Smooth muscle cell (in vitro differentiated cells): ENCODE results near the gene CCDC175. TPM values are rescaled to one million over a fixed set of nuclear protein-coding genes. Genes with fewer than 3 reads are reported as not detected.
A peak's percentile ranks its signal among the peaks of the same experiment; 100 is the strongest.

Experiments
- DNase-seq: peaks from one replicate; lab custom pipeline; 2025; ENCODE audit not compliant: unreplicated experiment; lab: John Stamatoyannopoulos, UW
- H2AFZ ChIP-seq: fragments of 200-600 bp; sonication (generic); 2 replicates; pipeline ENCODE4 v1.6.0; 2016; ENCODE audit warnings: antibody characterized with exemption, low read depth, mild to moderate bottlenecking
- H3F3A ChIP-seq: fragments of 200-600 bp; sonication (generic); 2 replicates; pipeline ENCODE4 v1.6.0; 2017; ENCODE audit warnings: antibody characterized with exemption, low read depth
- H3K27ac ChIP-seq: fragments of 200-600 bp; sonication (generic); 2 replicates; pipeline ENCODE4 v1.5.1; 2016; ENCODE audit warnings: low read depth, mild to moderate bottlenecking
- H3K27me3 ChIP-seq: fragments of 200-600 bp; sonication (generic); 2 replicates; pipeline ENCODE4 v1.6.1; 2016; ENCODE audit warnings: low read depth, mild to moderate bottlenecking
- H3K36me3 ChIP-seq: fragments of 200-600 bp; sonication (generic); 2 replicates; pipeline ENCODE4 v1.5.1; 2016; ENCODE audit warnings: low read depth
- H3K4me1 ChIP-seq: fragments of 200-600 bp; sonication (generic); 2 replicates; pipeline ENCODE4 v1.5.1; 2016; ENCODE audit warnings: low read depth
- H3K4me2 ChIP-seq: fragments of 200-600 bp; sonication (generic); 2 replicates; pipeline ENCODE4 v1.6.0; 2016; ENCODE audit warnings: mild to moderate bottlenecking
- H3K4me3 ChIP-seq: fragments of 200-600 bp; sonication (generic); 2 replicates; pipeline ENCODE4 v1.5.1; 2016; ENCODE audit warnings: mild to moderate bottlenecking
- H3K79me2 ChIP-seq: fragments of 200-600 bp; sonication (generic); 2 replicates; pipeline ENCODE4 v1.6.0; 2016; ENCODE audit warnings: low read depth, mild to moderate bottlenecking
- H3K9ac ChIP-seq: fragments of 200-600 bp; sonication (generic); 2 replicates; pipeline ENCODE4 v1.6.0; 2016; ENCODE audit warnings: low read depth
- H3K9me3 ChIP-seq: fragments of 200-600 bp; sonication (generic); replicated peaks from 2 replicates; pipeline ENCODE4 v1.5.1; 2016; ENCODE audit warnings: low read depth
- H4K20me1 ChIP-seq: fragments of 200-600 bp; sonication (generic); 2 replicates; pipeline ENCODE4 v1.6.0; 2016; ENCODE audit warnings: low read depth
- WGBS: methylation state at CpG from one replicate; pipeline ENCODE4 v1.1.7; 2016; ENCODE audit warnings: low lambda C conversion rate; 5-methylcytosine and 5-hydroxymethylcytosine counted together
- polyA plus RNA-seq: library from polyadenylated mRNA; unstranded; fragments of >200 nt; fragmentation: Nextera tagmentation; extraction: Ambion mirVana; gene quantifications from 2 replicates; pipeline ENCODE4 v1.2.1, GENCODE V29; 2016
- total RNA-seq: library from RNA; depleted of rRNA; stranded (reverse); fragments of >200 nt; gene quantifications from 2 replicates; pipeline ENCODE4 v1.2.3, GENCODE V29; 2014
- TF ChIP-seq, protein P1 (sequence below): fragments of 200-600 bp; sonication (generic); IDR thresholded peaks from 2 replicates; pipeline ENCODE4 v1.5.1; 2017; ENCODE audit warnings: borderline replicate concordance, mild to moderate bottlenecking, antibody characterized with exemption; ENCODE audit not compliant: insufficient read depth, poor library complexity, severe bottlenecking

Gene CCDC175
- total and polyA plus RNA-seq, 2 experiments from 2014 or later: not detected

DNA sequence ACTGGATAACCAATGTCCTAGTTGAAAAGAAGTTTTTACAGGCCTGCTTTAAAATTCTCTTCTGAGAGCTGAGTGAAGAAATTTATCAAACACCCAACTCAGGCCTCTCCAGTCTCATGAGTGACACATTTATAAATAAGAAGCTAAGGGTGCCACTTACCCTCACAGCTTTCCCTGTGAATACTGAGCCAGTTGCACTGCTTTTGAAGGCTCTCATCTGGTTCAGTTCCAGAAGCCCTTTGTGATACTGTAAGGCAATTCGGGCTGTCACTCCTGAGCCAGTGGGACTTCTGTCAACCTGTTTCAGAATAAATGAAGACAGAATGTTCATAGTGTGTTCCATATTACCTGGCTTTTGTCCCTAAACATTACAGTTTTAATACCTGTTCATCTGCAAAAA is 100.9 kb downstream of the CCDC175 start:
- no peak overlapping the region for H3K9ac ChIP-seq
- WGBS: 100% methylated on average over 1 of the region's 1 CpG
- peaks cover 12% of the 10 kb centered on the region for H3K79me2 ChIP-seq

DNA sequence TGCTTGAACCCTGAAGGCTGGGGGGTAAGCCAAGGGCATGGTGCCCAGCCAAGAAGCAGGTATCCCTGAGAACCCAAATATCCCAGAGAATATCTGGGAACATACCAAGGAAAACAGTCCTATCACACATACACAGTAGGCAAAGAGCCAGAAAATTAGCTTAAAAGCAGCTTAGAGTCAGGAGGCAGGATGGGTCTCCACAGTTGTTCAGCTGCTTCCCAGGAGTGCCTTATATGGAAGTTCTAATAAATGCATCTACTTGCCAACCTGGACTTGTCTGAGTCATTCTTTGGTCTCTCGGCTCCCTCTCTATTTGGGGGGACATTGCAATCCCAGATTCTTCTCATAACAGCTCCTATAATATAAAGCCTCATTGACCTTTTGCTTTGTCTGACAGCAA is 102.4 kb downstream of the CCDC175 start:
- no peak overlapping the region for H3K4me2 ChIP-seq

More for the DNA sequence above, 100.9 kb downstream of the CCDC175 start:
- Histone ChIP-seq H4K20me1 (peaks cover 23% of the 10 kb centered on the region), H3K27me3 (no peaks in the 10 kb centered on the region), H2AFZ (no peak overlapping the region), H3K4me3 (no peak overlapping the region), H3K27ac (no peak overlapping the region), H3F3A (peaks cover 3% of the 10 kb centered on the region), H3K9me3 (no peaks in the 10 kb centered on the region), H3K4me2 (no peak overlapping the region), H3K36me3 (peaks cover 7% of the 10 kb centered on the region), H3K4me1 (no peaks in the 10 kb centered on the region)
- DNase-seq: no peak
- TF ChIP-seq, protein P1, sequence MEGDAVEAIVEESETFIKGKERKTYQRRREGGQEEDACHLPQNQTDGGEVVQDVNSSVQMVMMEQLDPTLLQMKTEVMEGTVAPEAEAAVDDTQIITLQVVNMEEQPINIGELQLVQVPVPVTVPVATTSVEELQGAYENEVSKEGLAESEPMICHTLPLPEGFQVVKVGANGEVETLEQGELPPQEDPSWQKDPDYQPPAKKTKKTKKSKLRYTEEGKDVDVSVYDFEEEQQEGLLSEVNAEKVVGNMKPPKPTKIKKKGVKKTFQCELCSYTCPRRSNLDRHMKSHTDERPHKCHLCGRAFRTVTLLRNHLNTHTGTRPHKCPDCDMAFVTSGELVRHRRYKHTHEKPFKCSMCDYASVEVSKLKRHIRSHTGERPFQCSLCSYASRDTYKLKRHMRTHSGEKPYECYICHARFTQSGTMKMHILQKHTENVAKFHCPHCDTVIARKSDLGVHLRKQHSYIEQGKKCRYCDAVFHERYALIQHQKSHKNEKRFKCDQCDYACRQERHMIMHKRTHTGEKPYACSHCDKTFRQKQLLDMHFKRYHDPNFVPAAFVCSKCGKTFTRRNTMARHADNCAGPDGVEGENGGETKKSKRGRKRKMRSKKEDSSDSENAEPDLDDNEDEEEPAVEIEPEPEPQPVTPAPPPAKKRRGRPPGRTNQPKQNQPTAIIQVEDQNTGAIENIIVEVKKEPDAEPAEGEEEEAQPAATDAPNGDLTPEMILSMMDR: no peak

DNA sequence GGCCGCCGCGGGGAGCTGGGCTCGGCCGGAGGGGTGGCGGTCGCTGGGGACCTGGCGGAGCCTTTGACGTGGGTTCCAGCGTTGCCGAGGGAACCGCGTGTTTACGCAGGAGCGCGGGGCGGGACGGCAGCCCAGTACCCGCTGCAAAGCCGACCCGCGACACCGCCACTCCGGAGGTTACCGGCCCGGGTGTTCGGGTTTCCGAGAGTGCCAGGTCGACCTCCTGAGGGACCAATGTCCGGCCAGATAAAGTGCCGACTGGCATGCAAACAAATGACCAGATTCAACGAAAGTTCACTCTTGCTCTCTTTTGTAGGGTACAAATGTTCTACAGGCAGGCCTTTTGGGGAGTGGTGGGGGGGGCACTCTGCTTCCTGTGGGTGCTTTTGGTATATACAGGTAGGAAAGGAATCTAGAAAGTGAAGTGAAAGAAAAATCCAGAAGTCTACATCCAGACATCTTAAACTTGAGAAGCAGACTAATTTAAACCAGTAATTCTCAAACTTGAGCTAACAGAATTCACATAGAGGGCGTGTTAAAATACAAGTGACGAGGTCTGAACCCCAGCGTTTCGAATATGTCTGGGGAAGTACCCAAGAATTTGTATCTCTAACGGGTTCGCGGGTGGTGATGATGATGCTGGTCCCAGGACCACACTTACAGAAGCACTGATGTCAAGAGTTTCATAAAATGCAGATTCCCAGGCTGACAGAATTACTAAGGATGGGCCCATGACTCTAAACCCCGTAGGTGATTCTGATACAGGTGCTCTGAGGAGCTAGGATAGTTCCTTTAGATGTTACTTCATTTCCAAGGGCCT is 111.1 kb downstream of the CCDC175 start, which contains the start of gene GPR135:
GPR135 (minus strand) TSS at position 65 of the 820 bp plus-strand sequence. CDS start 154 bp downstream, outside the sequence.
- H3K36me3 ChIP-seq: no peaks in the 10 kb centered on the region
- WGBS: 27% methylated on average over 35 of the region's 40 CpGs
- no peaks in the 10 kb centered on the region for H3K9me3 ChIP-seq
- peaks cover 11% of the 10 kb centered on the region for H3F3A ChIP-seq
- no peaks in the 10 kb centered on the region for H3K79me2 ChIP-seq
- peak within 1 kb of the TSS; percentile 41 for H3K27ac ChIP-seq
- peak within 1 kb of the TSS; percentile 57 for H2AFZ ChIP-seq
- peaks cover 25% of the 10 kb centered on the region for H4K20me1 ChIP-seq
- H3K9ac ChIP-seq: no peak within 1 kb of the TSS
- TF ChIP-seq, protein P1: no peak
- no peaks in the 10 kb centered on the region for H3K27me3 ChIP-seq
- H3K4me2 ChIP-seq: peak within 1 kb of the TSS; percentile 96
- peaks cover 5% of the 10 kb centered on the region for H3K4me1 ChIP-seq
- no peak for DNase-seq
- H3K4me3 ChIP-seq: peak within 1 kb of the TSS; percentile 66

More for the DNA sequence above, 102.4 kb downstream of the CCDC175 start:
- no peaks in the 10 kb centered on the region for H3K4me1 ChIP-seq
- H3K9me3 ChIP-seq: no peaks in the 10 kb centered on the region
- 38% methylated on average over 1 of the region's 1 CpG for WGBS
- no peak overlapping the region for H3K9ac ChIP-seq
- no peak for DNase-seq
- peaks cover 3% of the 10 kb centered on the region for H3F3A ChIP-seq
- peaks cover 7% of the 10 kb centered on the region for H3K36me3 ChIP-seq
- no peak overlapping the region for H3K27ac ChIP-seq
- peaks cover 4% of the 10 kb centered on the region for H3K79me2 ChIP-seq
- no peak overlapping the region for H2AFZ ChIP-seq
- no peaks in the 10 kb centered on the region for H3K27me3 ChIP-seq
- TF ChIP-seq, protein P1: no peak
- H3K4me3 ChIP-seq: no peak overlapping the region
- H4K20me1 ChIP-seq: peaks cover 20% of the 10 kb centered on the region
